GM18517 (cell line): ENCODE data around the gene CCT8.
A peak's percentile ranks its signal among the peaks of the same experiment; 100 is the strongest.
"Not testable (repeated sequence)": the region's sequence is repeated elsewhere in the genome, so short reads cannot be mapped to it uniquely, and the experiment has no call there.

ENCODE experiments used
- ATAC-seq: cut with Tn5 transposase; IDR thresholded peaks from one replicate; pipeline ENCODE4 v1.9.1; 2021; ENCODE audit warnings: mild to moderate bottlenecking, moderate library complexity; ENCODE audit not compliant: unreplicated experiment

CCT8 gene

DNA sequence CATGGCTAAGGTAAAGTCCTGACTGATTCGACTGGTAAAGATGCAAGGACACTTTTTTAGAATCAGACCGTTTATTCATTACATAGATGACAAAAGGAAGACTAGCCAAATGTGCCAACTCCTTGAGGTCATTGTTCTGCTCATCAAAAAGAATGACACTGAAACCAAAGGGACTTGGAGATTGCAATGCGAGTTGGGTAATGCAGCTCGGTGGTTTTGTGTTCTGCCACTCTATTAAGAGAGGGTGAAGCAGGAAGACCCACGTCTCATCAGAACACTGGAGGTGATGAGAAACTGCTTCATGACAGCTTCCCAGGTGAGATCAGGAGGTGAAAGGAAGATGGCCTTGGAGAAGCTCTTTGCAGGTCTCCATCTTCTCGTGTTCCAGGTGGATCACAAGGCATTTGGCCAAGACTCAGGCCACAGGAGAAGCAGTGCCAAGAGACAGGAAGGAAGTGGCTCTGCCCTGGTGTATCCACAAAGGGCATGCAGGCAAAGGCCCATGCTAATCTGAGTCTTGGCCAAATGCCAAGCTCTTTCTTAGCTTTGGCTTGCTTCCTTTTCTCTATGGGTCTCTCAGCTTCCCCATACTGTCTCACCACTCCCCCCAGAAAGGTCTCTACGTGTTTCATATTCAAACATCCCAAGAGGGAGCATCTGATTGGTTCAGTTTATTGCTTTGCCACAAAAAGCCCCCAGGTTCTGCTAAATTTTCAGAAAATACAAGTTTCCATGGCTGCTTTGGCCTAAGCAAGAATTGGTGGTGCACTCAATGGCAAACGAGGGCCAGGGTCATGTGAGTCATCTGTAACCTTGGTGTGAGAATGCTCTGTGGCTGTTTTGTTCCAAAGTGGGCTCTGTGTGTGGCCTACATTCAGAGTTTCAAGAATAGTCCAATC is 5.7 kb upstream of the CCT8 start:
- ATAC-seq: no peak

DNA sequence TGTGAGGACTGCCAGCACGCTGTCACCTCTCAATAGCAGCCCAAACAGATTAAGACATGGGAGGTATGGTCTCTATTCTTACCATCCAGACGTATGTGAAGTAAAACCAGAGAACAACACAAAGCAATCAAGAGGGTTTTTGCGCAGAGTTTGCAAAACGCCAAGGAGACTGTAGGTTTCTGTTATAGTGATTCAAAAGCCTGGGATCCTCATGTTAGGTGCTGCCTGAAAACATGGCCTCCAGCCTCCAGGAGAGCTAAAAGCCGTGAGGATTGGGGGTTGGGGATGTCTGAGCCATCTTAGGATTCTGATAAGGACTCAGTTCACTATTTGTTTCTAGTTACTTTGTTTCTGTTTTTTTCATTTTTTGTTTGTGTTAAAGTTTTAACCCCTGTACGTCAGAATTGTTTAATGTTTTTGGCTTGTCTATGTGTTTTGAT is 4.2 kb upstream of the CCT8 start:
- no peak for ATAC-seq

DNA sequence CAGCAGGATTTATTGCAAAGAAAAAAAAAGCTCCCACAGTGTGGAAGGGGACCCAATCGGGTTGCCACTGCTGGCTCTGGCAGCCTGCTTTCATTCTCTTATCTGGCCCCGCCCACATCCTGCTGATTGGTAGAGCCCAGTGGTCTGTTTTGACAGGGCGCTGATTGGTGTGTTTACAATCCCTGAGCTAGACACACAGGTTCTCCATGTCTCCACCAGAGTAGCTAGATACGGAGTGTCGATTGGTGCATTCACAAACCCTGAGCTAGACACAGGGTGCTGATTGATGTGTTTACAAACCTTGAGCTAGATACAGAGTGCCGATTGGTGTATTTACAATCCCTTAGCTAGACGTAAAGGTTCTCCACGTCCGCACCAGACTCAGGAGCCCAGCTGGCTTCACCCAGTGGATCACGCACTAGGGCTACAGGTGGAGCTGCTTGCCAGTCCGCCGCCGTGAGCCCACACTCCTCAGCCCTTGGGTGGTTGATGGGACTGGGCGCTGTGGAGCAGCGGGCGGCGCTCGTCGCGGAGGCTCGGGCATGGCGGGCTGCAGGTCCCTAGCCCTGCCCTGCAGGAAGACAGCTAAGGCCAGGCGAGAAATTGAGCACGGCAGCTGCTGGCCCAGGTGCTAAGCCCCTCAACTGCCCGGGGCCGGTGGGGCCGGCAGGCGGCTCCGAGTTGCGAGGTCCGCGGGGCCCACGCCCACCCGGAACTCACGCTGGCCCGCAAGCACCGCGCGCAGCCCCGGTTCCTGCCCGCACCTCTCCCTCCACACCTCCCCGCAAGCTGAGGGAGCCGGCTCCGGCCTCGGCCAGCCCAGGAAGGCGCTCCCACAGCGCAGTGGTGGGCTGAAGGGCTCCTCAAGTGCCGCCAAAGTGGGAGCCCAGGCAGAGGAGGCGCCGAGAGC is 3.5 kb upstream of the CCT8 start:
- not testable (repeated sequence) for ATAC-seq

DNA sequence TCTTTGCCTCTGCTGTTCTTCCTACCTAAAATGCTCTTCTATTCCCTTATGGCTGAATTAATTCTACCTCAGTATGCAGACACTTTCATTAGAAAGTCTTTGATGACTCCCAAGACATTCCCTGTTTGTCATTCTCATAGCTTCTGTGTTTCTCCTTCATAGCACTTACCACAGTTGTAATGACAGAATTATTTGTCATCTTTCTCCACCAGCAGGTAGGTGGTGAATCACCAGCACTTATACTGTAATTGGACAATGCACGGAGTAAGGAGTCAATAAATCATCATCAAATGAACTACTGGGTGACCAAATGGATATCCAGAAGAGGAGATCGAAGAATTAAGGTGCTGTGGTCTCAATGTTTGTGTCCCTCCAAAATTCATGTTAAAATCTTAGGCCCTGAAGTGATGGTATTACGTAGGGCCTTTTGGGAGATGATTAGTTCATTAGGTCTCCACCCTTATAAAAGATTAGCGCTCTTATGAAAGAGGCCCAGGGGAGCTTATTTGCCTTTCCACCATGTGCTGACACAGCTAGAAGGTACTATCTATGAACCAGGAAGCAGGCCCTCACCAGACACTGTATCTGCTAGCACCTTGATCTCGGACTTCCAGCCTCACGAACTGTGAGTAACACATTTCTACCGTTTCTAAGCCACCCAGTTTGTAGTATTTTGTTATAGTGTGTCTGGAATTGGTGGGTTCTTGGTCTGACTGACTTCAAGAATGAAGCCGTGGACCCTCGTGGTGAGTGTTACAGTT is 2.4 kb upstream of the CCT8 start:
- ATAC-seq: no peak

DNA sequence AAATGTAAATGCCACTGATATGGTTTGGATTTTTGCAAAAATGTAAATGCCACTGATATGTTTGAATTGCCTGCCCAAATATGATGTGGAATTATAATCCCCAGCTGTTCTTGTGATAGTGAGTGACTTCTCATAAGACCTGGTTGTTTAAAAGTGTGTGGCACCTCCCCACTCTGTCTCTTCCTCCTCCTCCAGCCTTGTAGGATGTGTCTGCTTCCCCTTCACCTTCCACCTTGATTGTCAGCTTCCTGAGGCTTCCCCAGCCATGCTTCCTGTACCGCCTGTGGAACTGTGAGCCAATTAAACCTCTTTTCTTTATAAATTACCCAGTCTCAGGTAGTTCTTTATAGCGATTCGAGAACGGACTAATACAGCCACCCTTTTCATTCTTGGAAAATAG is 1.3 kb upstream of the CCT8 start:
- no peak for ATAC-seq

DNA sequence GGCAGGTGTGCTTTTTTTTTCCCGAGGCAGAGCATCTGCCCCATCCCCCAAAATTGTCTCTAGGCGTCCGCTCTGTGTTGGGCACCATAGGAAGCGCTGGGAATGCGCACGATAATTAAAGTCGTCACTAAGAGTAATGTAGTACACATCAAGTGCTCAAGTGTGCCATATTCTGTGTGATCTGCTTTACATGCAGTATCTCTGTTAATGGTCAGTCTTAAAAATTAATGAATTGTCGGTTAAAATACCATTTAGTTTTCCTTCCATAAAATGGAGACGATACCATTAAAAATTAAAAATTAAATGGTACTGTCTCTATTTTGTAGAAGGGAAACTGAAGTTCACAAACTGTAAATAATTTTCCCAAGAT is 544 bp upstream of the CCT8 start:
- peak; percentile 27 for ATAC-seq

DNA sequence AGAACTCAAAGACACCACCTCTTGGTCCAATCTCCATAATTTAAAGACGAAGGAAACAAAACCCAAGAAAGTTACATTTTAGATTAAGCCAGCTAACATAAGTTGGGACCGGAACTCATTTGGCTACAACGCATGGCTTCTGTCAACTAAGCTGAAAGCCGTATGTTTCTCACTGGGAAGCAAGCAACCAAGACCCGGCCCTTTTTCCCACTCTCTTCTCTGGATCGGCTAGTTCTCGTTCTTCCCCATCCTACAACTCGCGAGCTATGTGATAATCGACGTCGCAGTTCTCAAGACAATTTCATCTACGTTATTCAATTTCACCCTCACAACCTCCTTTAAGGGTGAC is 601 bp downstream of the CCT8 start:
- no peak for ATAC-seq

DNA sequence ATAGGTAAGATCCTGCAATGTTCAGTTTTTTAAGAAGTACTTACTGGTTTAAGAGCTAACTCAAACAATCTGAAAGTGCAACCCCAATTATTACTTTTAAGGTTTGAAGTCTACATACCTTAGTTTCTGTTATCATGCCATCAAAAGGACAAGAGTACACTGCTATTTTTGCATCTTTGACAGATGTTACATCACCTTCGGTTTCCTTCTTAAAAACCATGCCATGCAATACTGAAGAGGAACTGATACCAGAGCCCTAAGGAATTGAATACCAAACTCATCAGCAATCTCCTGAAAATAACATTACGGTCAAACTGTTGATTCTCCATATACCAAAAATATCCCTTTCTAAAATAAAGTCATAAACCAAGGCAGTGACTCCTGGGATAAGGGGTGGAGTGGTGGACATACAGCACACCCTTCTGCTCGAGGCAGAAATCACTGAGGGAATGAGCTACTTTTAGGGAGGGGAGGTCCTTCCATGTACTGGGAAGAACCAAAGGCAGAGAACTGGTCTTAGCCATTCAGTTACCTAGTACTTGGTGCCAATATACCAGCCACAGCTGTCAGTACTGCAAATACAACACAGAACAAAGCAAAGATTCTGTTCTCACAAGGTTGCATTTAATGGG is 8.5 kb downstream of the CCT8 start:
- peak; percentile 98 for ATAC-seq

DNA sequence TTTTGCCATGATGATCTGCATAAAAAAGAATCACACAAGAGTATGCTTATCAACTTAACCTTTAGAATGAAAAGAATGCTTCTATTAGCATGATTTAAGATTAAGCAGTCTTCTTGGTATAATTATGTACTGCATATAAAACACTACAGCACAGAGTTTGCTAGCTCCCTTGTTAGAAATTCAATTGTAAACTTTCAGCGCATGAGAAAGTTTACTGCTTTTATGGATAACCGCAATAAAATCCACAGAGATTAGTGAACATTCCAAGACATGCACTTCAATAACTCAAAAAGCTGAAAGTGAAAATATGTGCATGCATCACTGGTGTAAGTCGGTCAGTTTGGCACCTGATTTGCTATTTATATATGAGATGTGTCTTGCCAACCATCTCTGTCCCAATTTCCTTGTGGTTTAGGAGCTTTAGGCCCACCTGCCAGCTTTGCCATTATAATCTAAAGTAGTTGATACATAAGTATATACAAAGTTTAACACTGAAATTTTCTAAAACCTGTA is 16.9 kb downstream of the CCT8 start:
- no peak for ATAC-seq

DNA sequence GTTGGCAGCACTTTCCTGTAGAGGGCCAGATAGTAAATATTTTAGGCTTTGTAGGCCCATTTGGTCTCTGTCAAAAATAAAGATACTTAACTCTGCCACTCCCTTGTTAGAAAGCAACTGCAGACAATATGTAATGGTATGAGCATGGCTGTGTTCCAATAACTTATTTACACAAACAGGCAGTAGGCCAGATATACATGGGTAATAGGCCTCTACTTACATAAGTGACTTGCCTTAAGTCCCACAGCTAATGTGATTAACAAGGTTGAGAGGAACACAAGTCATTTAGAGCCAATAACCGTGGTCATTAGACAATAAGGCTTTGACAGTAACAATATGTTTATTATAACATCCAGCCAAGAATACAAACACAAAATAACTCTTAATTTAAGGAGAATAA is 17.4 kb downstream of the CCT8 start:
- no peak for ATAC-seq

DNA sequence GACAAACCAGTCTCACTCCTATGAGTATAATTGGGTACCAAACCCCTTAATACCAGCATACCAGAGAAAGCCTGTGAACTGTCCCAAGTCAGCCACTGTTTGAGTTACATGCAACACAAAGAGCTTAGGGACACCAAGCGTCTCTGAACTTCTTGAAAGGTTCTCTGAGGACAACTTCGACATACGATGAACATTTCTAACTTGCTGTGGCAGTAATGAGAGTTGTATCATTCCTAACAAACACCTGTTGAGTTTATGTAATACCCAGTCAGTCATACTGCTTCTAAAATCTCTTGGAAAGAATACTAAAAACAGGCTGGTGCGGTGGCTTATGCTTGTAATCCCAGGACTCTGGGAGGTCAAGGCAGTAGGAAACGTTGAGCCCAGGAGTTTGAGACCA is 18.4 kb downstream of the CCT8 start:
- no peak for ATAC-seq

DNA sequence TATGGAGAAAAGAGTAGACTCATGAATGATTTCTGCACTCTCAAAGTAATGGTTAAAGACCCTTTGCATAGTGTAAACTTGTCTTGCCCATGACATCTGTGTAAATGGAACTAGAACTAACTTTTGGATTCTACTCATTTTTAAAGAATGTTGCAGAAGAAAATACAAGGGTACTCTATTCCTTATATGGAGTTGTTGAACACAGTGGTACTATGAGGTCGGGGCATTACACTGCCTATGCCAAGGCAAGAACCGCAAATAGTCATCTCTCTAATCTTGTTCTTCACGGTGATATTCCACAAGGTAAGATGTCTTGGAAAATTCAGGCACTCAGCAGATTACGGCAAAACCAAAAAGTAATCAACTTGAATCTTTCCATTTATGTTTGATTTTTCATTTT is 19.8 kb downstream of the CCT8 start:
- no peak for ATAC-seq

DNA sequence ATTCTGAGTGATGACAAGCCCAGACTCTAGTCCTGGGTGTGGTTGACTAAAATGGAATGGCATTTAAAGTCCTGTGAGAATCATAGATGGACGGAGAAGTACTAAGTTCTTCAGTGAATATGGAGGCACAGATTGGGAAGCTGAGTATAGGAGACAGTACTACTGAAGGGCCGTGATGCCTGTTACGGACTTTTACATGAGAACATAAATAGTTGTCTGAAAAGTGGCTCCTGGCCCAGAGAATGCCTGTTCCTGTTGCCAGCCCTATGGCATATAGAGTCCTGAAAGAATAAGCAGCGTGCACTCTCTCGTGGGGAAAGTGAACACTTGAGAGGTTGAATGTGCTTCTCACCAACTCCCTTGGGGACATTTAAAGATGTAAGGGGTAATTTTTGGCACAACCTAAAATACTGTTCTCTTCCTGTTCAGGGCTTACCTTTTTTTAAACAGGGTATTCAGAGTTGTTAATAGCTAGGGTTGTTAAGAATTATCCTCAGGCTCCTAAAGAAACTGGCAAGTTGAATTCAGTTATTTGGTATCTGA is 20.4 kb downstream of the CCT8 start:
- no peak for ATAC-seq

DNA sequence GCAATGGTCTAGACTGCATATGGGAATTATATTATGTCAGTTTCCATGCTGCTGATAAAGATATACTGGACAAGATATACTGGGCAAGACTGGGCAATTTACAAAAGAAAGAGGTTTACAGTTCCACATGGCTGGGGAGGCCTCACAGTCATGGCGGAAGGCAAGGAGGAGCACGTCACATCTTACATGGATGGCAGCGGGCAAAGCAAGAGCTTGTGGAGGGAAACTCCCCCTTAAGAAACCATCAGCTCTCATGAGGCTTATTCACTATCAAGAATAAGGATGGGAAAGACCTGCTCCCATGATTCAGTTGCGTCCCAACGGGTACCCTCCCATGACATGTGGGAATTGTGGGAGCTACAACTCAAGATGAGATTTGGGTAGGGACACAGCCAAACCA is 21.2 kb downstream of the CCT8 start:
- ATAC-seq: no peak

DNA sequence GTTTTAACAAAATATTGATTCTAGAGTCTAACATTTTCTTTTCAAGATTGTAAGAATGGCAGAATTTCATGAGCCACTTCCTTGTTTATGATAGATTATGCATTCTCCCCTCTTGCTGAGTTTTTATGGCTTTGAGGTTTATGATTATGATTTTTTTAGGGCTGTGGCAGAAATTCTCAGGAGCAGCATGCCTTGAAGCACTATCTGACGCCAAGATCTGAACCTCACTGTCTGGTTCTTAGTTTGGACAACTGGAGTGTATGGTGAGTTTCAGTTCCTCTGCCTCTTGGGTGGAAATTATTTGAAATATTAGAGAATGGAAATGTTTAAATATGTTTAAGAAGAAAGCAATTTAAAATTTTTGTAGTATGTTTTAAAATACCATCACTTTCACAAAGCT is 38.8 kb downstream of the CCT8 start:
- no peak for ATAC-seq

DNA sequence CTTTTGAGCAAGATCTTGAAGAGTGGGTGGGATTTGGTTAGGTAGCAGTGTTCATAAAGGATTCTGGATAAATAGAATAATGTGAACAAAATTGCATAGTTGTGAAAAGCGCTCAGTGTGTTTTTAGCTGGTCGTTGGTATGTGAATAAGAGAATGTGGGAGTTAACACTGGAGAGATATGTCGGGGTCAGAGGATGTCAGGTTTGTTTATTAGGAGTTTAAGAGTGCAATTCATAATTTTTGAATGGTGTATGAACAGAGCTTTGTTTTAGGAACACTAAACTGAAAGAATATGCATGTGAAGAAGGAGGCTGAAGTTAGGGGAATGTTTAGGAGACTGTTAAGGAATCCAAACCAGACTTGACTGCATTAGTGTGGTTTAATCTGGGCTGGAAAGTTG is 39.6 kb downstream of the CCT8 start:
- ATAC-seq: no peak

DNA sequence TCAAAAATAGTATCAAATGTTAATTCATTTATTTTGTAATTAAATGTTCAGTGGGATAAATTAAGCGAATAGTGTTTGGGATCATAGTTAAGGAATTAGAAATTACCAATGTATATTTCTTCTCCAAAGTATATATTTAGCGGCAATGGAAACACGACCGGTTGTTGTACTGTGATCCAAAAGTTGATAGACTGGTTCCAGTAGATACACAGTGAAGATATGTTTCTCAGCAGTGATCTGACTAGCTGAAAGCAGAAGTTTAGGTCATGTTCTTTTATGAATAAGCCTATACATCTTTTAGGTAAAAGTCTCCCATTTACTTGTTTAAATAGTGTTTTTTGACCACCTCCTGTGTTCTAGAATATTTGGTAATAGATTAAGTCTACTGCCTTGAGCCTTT is 40.1 kb downstream of the CCT8 start:
- no peak for ATAC-seq

DNA sequence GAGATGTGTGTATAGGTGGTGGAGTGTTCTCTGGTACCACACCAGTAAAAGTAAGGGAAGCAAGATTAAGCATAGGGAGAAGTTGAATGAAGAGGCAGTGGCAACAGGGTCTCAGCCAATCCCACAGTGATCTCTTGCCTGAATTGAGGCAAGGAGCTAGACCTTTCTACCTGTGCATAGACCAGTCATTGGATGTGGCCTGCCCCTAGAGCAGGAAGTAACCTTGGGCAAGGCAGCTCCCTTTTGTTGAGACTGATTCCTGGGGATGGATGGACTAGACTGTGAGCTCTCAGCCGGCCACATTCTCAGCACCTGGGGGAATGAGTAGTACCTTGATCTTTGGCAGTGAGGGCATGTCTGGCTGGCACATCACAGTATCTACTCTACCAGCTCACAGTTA is 42.5 kb downstream of the CCT8 start:
- no peak for ATAC-seq

DNA sequence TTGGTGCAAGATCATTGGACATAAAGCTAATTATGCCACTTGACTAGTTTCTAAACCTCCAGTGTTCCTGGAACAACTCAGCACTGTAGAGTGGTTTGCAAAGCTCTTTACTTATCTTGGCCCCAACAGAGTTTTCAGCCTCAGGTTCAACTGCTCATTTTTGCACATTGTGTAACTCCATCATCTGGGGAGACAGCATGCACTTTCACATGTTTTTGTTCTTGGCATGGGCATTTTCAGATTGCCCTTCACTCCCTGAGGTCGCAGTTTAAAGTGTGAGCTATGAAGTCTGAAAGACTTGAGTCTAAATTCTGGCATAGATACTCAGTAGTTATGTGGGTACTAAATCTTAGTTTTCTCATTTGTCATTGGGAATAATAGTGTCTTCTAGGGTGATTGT is 43.9 kb downstream of the CCT8 start:
- no peak for ATAC-seq

DNA sequence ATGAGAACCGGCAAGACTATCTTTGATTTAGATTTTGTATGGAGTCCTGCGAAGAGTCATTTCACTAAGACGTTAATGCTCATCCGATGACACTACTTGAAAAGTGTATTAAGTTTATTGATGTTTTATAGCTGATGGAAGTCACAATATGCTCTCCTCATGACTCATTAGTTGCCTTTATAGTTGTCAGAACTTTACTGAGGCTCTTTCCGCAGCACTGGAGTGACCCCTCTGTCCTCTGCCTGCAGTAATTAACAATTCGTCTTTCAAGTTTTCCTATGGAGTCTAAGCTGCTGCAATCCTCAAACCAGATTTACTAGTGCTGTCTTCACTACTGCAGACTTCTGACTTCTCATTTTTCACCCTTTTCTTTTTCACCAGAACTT is 48.1 kb downstream of the CCT8 start:
- ATAC-seq: no peak
